GM12873 (cell line): ENCODE results near the gene DPP6.

Experiments used
- CTCF ChIP-seq: IDR thresholded peaks from 2 replicates; pipeline ENCODE4 v1.5.1; 2012; ENCODE audit warnings: low read depth, mild to moderate bottlenecking, moderate library complexity, low read length, control low read depth; ENCODE audit not compliant: insufficient read depth; ENCODE audit errors: missing control alignments

Gene DPP6

GRCh38 chr7:154200241-154200640, 148.0 kb downstream of the DPP6 start:
- TF ChIP-seq CTCF, result no peak

DNA sequence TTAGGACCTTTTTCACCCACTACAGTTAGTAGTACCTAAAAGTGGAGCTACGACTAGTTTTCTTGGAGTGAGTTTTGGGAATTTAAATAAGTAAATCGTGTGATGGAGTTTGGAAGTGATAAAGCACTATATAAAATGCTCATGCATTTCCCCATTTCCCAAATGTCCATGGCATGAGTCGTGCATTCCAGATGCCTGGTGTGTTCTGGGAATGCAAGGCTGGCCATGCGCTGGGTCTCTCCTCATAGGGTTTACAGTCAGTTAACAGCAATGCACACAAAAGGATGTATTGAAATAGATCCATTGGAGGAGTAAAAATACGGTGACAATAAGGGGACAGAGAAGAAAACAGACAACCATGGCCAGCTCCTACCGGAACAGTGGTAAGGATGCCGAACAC, 149.8 kb downstream of the DPP6 start:
- no peak for TF ChIP-seq CTCF

DNA sequence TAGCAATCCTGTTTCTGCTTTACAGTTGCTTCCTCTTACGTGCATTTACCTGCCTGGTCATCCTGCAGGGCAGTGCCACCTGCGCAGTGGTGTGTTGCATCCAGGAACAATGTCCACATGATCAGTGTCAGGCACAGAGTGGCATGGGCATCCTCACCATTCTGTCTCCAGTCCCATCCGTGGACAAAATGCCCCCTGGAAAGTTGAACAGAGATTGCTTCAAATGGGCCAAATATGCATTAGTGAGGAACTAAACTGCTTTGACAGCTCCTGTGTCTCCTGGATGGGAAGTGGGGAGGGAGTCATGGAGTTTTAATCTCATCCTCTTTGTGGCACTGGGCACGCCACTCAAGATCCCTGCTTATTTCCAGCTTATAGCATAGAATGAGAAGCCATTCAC, 151.8 kb downstream of the DPP6 start:
- no peak for TF ChIP-seq CTCF

- TF ChIP-seq CTCF, result no peak
Observed at GRCh38 chr7:154212861-154213260, 160.7 kb downstream of the DPP6 start.

DNA sequence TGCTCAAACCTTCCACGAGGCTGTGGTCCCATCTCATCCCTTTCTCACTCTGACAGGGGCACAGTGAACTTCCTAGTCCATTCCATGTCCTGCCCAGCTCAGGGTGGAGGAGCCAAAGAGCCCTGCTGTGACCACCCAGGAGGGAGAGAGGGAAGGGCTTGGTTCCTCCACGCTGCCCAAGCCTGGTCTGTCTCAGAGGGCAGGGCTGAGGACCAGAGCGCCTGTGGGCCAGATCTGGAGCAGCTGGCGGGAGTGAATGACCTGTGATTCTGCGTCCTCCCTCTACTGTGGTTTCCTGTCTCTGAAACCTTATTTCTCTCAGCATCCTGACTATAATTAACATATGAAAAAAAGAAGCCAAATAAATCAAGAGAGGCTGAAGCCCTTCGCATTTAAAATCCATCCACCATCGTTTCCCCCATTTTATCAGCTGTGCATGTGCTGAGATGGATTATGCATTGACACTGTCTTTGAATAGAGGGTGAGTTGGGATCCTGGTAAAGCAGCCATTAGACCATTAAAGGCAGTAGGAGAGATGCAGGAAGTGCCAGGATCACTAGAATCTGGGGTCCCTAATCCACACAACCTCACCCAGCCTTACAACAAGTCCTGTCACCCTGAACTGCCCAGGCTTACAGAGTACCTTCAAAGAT, 165.6 kb downstream of the DPP6 start:
- no peak for TF ChIP-seq CTCF

DNA sequence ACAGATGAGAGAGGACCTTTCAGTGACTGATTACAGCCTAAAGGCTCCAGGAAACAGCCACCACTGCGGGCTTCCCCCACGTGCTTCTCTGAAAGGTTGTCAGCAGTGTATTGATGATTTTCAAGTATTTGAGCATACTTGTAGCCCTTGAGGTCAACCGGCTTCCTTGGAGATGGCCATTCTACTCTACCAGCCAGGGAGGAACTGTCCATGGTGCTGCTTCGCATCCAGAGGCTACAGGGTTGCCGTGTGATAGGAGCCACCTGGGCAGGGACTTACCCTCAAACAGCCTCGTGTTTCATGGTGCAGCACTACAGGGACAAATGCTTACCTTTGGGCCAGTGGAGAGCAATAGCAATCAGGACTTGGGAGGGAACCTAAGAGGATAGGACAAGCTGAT, 179.5 kb downstream of the DPP6 start:
- no peak for TF ChIP-seq CTCF

- no peak for TF ChIP-seq CTCF
Observed at GRCh38 chr7:154232700-154233099, 180.5 kb downstream of the DPP6 start.
